ENCODE results near the gene FKBP3.
A peak's percentile ranks its signal among the peaks of the same experiment; 100 is the strongest.
"Not testable (repeated sequence)": the region's sequence is repeated elsewhere in the genome, so short reads cannot be mapped to it uniquely, and the experiment has no call there.

The FKBP3 gene

DNA sequence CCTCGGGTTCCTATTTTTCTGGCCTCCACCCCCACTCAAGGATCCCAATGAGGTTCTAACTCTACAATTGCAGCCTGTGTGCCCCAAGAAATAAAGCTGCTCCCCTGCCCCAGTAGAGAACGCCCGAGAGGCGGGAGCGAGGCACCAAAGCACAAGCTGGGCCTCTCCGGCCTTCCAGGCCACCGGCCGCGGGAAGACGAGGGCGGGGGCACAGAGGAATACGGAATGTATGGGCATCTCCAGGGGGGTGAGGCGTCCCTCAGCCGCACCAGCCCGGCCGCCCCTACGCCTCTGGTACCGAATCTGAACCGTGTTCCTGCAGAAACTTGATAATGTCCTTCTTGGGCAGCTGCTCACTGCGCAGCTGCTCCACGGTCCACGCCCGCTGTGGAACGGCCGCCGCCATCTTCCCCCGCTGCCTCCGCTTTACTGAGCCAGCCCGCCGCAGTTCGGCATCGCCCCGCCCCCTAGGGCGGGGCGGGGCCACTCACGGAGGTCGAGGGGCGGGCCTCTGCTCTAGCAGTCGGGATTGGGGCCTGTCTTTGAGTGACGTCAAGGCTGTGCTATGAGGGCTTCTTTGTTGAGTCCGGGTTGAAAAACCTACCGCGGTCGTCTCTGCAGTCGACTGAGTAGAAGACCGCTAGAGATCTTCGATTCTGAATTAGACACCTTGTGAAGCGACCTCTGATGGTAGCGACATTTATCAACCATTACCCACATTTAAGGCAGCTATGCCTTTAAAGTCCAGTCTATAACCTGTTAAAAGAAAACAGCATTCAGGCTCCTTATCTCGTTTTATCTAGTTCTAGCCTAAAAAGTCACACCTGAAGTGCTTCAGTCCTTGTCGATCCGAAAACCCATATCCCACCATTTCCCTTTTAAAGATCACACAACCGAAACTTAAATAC lies at the start of gene FKBP3:
Gene FKBP3, minus strand, starts transcription at position 431 of the 908 bp plus-strand sequence. Its CDS starts 25 bp downstream, at position 406.
- peak; percentile 99 for DNase-seq

DNA sequence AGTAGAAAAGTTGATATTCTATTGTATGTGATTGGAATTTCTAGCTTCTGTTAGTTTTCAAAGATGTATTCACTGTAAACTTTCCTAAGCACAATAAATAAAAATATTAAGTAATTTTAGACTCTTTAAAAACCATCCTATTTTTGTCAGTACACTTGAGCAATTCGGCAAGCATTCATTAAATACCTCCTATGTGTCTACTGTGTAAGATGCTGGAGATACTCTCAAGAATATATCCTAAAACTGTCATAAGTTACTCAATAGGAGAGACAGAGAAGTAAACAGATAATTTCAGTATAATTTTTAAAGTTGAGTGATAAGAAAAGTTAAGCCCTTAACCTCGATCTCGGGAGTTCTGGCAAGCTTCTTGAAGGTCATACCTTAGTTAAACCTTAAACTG lies 47.5 kb upstream of the FKBP3 start:
- no peak for DNase-seq

DNA sequence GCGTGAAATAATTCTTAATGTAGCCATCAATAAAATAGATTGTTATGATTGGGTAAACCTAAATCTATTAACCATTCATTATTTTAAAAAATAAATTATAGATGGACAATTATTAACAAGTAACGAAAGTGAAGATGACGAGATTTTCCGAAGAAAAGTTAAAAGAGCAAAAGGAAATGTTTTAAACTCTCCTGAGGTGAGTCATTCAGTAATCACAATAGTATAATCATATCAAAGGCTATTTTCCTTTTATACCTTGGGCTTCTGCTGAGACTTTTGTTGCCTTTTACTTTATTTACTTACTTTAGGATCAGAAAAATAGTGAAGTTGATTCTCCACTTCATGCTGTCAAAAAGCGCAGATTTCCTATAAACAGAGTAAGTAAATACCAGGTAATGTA lies 47.0 kb upstream of the FKBP3 start:
- no peak for DNase-seq

DNA sequence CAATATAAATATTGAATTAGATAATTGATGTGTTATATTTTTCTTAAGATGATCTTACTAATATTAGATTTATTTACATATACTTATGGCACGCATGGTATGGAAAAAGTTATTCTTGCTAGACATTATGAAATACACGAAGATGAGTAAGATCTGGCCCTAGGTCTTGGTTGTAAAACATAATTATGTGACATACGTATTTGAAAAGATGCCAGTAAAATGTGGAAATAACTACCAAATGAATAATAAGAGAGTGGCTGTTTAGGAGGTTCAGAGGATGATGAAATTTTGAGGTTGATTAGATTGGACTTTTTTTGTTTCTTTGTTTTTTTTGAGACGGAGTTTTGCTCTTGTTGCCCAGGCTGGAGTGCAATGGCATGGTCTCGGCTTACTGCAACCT lies 42.8 kb upstream of the FKBP3 start:
- no peak for DNase-seq

GRCh38 chr14:45169906-45170305 lies 35.6 kb upstream of the FKBP3 start:
- no peak for DNase-seq

DNA sequence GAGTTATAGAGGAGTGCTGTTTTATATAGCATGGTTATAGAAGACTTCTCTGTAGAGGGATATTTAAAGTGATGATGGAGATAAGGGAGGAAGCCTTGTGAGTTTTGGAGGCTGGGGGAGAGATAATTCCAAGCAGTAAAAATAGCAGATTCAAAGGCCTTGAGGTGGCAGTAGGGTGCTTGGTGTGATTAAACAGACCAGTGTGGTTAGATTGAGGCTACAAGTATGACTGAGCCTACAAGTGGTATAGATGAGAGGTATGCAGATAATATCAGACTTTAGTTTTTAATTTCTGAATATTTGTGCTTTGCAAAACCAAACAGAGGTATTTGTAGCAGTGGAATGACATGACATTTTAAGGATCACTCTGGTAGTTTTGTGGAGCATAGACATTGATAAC lies 21.8 kb upstream of the FKBP3 start:
- DNase-seq, result no peak

- DNase-seq, result no peak
These were observed 16.2 kb upstream of the FKBP3 start for GRCh38 chr14:45150386-45150890.

DNA sequence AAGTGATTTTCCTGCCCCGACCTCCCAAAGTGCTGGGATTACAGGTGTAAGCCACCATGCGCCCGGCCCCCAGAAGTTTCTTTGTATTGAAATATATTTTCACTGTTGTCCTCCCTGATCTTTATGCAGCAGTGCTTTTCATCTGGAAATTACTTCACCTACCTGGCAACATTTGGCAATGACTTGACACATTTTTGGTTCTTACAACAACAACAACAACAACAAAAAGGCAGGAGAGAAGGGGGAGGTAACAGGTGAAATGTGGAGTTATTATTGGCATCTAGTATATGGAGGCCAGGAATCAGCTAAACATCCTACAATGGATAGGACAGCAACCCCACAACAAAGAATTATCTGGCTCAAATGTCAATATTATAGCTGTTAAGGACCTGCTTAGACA lies 15.3 kb upstream of the FKBP3 start:
- DNase-seq, result no peak

DNA sequence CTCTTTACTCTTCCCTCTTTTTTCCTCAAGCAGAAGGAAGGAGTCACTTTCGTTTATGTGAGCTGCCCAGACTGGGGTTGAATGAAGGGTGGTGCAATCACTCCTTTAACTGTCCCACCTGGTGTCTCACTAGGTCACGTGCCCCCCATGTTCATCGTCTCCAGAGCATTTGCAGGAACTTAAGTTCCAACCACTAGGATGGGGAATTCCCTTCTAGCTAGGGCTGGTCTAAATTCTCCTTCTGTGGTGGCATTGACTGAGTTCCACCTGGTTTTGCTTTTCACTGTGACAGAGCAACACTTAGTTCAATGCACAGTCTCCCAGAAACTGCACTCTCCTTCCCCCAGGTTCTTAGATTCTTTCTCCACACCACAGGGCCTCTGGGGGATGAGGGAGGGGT lies 10.9 kb upstream of the FKBP3 start:
- no peak for DNase-seq

DNA sequence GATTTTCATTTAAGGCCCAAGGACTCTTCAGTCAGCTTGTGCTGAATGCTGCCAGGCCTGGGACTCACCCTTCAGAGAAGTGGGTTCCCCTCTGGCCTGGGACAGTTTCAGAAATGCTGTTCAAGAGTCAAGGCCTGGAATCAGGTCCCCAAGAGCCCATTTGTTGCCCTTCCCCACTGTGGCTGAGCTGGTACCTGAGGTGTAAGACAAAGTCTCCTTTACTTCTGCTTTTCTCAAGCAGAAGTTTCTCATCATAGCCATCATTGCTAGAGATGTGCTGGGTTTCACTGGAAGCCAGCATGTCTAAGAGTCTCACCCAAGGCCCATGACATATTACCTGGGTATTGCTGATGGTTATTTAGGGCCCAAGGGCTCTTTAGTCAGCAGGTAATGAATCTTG lies 10.4 kb upstream of the FKBP3 start:
- no peak for DNase-seq

DNA sequence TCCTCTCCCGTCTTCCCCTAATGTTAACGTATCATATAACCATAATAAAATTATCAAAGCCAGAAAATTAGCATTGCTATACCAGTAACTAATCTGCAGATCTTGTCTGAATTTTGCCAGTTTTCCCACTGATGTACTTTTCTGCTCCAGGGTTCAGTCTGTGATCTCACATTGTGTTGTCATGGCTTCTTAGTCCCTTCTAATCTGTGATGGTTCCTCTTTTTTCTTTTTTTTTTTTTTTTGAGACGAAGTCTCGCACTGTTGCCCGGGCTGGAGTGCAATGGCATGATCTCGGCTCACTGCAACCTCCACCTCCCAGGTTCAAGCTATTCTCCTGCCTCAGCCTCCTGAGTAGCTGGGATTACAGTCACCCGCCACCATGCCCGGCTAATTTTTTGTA lies 7.8 kb upstream of the FKBP3 start:
- DNase-seq, result not testable (repeated sequence)

DNA sequence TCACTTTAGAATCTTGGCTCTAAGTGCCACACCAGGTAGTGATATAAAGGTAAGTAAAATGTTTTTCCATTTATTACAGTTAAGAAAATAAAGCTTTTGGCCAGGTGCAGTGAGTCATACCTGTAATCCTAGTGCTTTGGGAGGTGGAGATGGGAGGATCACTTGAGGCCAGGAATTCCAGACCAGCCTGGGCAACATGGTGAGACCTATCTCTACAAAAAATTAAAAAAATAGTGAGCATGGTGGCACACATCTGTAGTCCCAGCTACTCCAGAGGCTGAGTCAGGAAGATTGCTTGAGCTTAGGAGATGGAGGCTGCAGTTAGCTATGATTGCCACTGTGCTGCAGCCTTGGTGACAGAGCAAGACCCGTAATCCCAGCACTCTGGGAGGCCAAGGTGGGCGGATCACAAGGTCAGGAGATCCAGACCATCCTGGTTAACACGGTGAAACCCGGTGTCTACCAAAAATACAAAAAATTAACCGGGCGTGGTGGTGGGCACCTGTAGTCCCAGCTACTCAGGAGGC lies 6.4 kb upstream of the FKBP3 start:
- no peak for DNase-seq

DNA sequence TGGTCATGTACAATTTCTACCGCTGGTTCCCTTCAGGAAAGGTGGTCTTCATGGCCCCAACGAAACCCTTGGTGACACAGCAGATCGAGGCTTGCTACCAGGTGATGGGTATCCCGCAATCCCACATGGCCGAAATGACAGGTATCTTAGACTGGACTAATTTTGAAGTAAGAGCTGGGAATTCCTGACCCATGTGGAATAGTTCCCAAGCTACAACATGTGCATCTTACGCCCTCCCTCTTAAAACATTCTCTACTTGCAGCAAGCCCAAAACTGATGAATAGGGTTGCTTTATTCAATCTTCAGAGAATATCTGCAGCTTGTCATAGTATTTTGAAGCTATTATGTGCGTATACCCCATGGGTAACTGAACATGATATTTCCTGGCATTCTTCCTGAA lies 2.1 kb upstream of the FKBP3 start:
- DNase-seq, result no peak

DNA sequence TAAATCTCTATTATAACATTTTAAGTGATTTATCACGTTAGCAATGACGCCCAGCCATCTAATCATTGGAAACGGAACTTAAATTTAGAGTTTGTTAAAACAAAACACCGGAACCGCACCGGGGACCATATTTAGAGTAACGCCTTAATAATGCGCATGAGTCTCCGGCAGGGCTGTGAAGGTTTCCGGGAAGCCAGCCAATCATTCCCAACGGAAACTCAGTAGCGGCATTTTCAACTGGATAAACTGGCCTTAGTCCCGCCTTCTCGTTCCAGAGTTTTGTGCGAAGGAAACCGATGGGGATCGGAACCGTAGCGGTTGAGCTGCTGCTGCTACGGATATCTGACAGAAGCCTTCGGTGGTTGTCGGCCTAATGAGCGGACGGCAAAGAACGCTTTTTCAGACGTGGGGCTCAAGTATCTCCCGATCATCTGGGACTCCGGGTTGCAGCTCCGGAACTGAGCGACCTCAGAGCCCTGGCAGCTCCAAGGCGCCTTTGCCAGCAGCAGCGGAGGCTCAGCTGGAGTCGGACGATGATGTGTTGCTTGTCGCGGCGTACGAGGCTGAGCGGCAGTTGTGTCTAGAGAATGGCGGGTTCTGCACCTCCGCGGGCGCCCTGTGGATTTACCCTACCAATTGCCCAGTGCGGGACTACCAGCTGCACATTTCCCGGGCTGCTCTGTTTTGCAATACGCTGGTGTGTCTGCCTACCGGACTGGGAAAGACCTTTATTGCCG lies 1.5 kb upstream of the FKBP3 start, which contains the start of gene FANCM:
Gene FANCM, plus strand, starts transcription at position 272 of the 737 bp plus-strand sequence. Its CDS starts 102 bp downstream, at position 374.
- DNase-seq, result peak; percentile 95

DNA sequence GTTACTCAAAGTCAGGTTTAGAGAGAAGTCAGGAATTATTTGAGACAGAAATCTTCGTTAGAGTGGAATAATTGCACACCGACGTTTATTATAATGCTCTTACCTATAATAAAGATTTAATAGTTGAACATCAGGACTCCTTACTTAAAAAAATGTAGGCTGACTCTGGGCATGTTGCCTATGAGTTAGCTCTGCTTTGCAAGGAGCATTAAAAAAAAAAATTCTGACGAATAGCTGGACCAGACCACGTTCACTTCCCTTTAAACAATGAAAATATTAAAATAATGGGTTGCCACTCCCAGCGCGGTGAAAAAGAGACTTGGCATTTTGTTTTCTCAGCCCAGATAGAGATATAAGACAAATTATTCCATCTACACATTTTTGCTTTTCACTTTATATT lies 875 bp upstream of the FKBP3 start:
- peak; percentile 51 for DNase-seq

GRCh38 chr14:45133683-45134050 lies 614 bp downstream of the FKBP3 start:
- DNase-seq, result no peak

- no peak for DNase-seq
These were observed 5.2 kb downstream of the FKBP3 start for GRCh38 chr14:45128963-45129629.

GRCh38 chr14:45125754-45126153 lies 8.5 kb downstream of the FKBP3 start:
- DNase-seq, result no peak

GRCh38 chr14:45123271-45123670 lies 11.0 kb downstream of the FKBP3 start:
- no peak for DNase-seq

- no peak for DNase-seq
These were observed 14.2 kb downstream of the FKBP3 start for GRCh38 chr14:45120096-45120495.

DNA sequence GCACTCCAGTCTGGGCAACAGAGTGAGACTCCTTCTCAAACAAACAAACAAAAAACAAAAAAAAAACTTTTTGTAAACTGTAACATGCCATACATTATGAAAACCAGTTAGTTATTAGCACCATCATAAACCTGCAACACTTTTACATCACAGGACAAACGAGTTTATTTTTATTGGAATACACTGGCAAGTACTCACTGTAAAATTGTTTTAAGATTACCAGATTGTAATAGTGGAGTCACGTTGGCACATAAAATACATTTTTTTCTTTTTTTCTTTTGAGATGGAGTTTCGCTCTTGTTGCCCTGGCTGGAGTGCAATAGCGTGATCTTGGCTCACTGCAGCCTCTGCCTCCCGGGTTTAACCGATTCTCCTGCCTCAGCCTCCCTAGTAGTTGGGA lies 15.7 kb downstream of the FKBP3 start:
- no peak for DNase-seq

DNA sequence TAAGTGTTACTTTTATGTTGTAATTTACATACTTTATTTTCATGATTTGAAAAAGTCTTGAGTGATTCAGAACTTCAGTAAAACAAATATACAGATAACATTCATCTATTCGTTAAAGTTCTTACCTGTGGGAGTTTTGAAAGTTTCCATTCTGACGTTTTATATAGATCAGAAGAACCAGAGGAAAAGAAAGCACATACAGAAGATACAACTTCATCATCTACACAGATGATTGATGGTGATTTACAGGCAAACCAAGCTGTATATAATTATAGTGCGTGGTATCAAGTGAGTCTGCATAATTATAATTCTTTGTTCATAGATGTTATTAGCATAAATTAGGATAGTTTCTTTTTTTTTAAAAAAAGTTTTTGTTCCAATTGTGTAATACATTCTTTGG lies 20.0 kb downstream of the FKBP3 start:
- no peak for DNase-seq

All from midbrain (tissue), 1 donor.